HL-60/S4 treated with phorbol 12-myristate 13-acetate at 8.2 ng/mL for 4 days and 3 days (cell line): ENCODE results near the gene PAQR8.
"Not testable (repeated sequence)": the region's sequence is repeated elsewhere in the genome, so short reads cannot be mapped to it uniquely, and the experiment has no call there.

ENCODE experiments used
- in situ Hi-C: fragments of 300-500 bp; cut with MboI; formaldehyde crosslinking; loops from 2 replicates; pipeline ENCODE4 v1.15.0; 2022; ENCODE audit warnings: low sequenced_read_pairs

The PAQR8 gene

DNA sequence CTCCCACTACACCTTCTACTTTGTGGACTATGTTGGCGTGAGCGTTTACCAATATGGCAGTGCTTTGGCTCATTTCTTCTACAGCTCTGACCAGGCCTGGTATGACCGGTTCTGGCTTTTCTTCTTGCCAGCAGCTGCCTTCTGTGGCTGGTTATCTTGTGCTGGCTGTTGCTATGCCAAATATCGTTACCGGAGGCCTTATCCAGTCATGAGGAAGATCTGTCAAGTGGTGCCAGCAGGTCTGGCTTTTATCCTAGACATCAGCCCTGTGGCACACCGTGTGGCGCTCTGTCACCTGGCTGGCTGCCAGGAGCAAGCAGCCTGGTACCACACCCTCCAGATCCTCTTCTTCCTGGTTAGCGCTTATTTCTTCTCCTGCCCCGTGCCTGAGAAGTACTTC lies 41.7 kb downstream of the PAQR8 start:
- in situ Hi-C loops: no loop called here

DNA sequence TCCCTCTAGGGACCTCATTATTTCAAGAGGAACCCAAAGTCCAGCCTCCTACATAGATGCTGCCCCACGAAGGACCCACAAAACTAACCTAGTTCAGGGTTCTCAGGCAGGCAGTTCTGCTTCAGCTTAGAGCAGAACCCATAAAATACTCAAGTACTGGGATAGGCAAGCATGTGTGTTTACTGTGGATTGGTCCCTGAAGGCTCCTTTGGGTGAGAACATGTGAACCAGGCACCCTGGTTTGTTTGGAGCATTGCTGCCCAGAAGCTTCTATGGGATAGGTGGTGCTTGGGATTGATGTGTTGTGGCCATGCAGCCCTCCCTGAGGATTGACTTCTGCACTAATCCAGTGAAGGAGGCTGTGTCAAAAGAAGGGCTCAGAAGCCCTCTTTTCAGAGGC lies 43.3 kb downstream of the PAQR8 start:
- in situ Hi-C loops: no loop called here

DNA sequence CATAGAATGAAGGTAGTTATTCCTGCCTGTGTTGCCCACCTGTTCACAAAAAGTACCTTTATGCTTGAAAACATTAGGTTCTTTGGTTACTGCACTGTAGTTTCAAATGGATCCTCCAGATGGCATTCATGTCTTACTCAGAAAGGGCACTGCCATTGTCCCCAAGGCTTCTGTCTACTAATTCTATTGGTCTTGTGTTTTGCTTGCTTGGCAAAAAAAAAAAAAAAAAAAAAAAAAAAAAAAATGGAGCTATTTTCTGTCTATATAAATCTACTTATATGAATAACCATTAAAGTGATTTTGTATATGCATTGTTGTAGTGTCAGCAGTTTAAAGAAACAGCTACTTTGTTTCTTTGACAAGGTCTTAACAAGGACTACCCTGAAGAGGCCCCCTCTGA lies 45.5 kb downstream of the PAQR8 start:
- in situ Hi-C loops: no loop called here

DNA sequence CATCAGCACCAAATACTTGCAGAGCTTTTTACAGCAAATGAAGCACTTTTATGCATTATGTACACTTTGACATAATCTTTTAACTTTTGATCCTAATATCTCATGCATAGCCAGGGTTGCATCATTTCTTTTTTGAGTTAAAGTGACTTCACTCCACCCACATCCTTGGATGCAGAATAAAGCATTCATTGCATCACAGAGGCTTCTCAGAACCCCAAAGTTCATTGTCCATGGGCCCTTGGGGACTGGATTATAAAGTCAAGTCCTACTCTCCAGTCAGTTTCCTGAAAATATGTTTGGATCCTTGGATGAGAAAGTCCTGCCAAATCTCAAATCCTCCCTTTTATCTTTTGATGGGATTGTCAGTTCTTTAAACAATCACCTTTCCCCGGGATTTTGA lies 47.5 kb downstream of the PAQR8 start:
- in situ Hi-C loops: no loop called here

DNA sequence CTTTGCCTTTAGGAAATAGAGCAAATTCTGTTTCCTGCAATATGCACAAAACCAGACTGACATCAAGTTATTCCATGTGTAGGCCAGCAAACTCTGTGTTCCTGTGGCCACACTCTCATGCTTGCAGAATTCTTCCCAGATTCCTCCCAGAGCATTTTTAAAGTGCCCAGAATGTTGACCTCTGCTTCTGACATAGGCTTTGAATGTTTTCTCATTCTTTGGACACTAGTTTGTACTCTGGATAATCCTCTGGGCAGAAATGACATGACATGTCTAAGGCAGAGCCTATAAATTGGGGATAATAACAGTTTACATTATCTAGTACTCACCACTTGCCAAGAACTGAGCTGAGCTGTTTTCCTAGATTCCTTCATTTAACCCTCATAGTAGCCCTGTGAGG lies 49.0 kb downstream of the PAQR8 start:
- in situ Hi-C loops: loop anchor here (10.0 kb wide), 1 partner anchor 254 kb away; no protein-coding TSS in a partner anchor

DNA sequence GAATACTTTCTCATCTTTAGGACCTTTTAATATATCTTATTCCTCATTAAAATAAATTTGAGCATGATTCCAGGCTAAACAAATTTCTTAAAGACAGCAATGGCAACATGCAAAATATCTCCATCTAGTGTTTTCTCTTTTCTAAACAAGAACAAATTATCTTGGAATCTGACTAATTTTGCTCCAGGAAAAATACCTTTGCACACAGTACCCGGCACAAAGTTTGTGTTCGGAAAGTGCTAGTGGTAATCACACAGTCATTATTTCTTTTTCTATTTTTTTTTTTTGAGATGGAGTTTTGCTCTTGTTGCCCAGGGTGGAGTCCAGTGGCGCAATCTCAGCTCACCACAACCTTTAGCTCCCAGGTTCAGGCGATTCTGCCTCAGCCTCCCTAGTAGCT lies 50.0 kb downstream of the PAQR8 start:
- in situ Hi-C loops: loop anchor here (10.0 kb wide), 1 partner anchor 253 kb away; no protein-coding TSS in a partner anchor

DNA sequence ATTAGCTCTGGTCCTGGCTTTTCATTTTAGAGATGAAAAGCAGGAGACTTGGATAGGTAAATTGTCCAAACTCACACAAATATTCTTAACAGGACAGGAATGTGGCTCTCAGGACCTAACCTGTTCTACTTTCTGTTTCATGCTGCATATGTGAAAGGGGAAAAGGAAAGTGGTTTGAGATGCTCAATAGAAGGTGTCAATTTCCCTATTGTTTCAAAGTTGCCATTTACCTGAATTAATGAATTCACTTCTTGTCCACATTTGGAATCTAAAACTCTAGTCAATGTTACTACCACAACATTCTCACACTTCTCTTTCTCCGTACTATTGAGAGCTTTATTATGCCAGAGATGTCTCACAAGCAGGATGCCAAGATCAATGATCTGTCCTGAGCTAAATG lies 53.4 kb downstream of the PAQR8 start:
- in situ Hi-C loops: loop anchor here (10.0 kb wide), 1 partner anchor 249 kb away; no protein-coding TSS in a partner anchor

DNA sequence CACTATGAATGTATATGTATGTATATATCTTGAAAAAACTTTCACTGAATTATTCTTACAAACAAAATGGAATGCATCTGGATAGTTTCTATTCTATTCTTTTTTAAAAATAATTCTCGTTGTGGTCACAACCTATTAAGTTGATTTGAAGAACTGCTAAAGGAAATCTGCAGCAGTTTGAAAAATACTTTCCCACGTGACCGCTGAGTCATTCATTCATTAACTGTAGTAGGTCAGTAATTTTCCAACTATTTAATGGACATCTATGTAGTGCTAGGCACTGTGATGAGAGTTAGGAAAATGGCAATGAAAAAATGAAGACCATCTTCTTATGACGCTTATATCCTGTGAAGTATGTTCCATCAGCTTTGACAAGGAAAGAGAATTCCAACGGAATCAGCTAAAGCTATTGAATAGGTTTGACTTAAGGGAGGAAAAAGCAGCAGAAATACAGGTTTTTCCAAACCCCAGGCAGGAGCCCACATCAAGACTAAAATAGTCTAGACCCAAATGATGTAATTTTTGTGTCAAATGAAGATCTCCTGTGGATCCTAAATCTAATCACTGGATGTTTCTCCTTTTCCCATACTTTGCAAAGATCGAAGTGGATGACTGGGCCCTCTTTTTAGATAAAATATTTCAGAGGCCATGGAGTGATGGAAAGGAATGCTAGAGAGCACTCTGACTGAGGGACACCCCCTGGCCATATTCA lies 54.1 kb downstream of the PAQR8 start:
- in situ Hi-C loops: loop anchor here (10.0 kb wide), 1 partner anchor 249 kb away; no protein-coding TSS in a partner anchor

DNA sequence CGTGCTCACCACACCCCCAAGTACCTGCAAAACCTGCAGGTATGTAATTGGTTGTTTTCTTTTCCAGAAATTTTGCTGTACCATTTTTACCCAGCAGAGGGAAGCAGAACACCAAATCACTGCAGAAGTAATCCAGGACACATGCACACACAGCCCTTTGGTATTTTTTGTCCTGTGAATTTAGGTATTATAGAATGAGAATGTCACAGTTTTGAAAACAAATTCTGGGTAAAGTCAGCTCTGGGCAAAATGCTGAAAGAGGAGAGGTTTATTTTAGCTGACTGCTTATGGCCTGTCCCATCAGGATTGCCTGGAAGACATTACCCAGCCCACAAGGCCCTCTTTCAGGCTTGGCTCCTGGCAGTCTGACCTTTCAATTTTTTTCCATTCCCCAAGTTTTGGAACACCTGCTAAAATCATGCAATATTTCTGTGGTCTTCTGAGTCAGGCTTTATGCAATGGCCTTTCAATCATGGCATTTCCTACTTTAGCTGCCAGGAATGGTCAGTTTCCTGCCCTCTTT lies 54.7 kb downstream of the PAQR8 start:
- in situ Hi-C loops: loop anchor here (10.0 kb wide), 1 partner anchor 248 kb away; no protein-coding TSS in a partner anchor

DNA sequence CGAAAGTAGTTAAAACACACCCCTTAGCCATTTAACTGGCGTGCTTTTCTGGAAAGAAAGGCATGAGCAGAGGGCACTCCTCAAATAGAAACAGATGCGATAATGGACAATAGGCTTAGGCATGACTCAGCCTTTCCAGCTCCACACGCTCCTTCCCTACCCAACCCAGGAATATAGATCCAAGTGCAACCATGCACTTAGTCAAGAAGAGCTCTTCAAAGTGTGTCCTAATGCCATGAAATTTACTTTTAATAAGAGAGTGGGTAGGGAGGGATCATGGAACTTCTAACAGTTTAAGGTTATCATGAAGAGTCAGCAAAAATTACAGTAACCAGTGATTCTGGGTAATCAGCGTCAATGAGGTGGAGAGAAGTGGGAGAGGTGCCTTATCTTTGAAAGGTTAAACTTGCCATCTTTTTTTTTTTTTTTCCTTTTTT lies 55.7 kb downstream of the PAQR8 start:
- in situ Hi-C loops: loop anchor here (10.0 kb wide), 1 partner anchor 247 kb away; no protein-coding TSS in a partner anchor

DNA sequence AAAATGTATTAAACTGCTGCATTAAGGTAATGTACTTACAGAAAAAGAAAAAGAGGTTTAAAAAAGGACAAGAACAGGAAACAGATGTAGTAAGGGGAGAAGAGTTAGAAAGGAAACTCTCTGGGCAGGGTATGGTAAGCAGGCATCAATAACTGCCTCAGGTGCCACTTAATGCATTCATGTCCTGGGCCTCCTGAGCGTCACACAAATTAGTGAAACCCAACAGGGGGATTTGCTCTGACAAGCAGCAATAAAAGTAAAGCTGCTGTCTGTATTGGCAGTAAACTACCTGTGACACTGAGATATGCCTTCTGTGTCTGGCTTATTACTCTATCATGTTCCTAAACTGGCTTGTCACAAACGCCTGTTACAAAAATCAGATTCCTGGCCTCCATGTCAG lies 56.7 kb downstream of the PAQR8 start:
- in situ Hi-C loops: loop anchor here (10.0 kb wide), 1 partner anchor 246 kb away; no protein-coding TSS in a partner anchor

DNA sequence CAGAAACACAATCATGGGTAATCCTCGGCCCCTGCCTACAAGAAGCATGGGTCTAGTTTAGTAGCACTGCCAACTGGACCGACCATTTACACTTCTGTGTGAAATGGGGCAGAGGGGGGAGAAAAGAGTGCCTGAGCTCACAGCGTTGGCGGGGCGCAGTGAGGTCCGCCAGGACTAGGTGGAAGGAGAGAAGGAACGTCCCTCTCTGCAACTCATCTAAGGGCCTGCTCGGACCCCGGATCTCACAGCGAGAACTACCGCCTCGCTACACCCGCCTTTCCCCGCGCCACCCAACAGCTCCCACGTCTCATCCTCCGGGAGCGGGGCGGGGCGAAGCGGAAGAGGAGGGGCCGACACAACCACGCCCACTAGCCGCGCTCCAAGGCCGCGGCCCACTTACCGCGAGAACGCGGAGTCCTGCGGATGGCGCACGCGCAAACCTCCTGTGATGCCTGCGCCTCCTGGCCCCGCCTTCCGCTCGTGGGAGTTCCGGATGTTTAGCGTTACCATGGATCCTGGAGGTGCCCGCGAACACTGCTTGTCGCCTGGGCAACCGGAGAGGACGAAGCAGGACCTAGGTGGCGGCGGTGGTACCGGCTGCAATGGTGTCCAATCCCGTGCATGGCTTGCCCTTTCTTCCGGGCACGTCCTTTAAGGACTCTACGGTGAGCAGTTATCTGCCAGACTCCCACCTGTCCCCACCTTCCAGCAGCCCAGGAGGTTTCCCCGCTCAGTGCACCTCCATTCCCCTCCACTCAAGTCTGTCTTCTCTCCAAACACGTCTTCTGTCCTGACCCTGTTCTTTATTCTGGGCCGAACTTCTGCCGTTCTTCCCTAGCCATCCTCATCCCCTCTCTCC lies 58.1 kb downstream of the PAQR8 start, which contains the start of gene EFHC1:
EFHC1 (plus strand) TSS at position 534 of the 859 bp plus-strand sequence; CDS start at position 603, 69 bp downstream.
- in situ Hi-C loops: loop anchor here (10.0 kb wide), 1 partner anchor 245 kb away; no protein-coding TSS in a partner anchor

DNA sequence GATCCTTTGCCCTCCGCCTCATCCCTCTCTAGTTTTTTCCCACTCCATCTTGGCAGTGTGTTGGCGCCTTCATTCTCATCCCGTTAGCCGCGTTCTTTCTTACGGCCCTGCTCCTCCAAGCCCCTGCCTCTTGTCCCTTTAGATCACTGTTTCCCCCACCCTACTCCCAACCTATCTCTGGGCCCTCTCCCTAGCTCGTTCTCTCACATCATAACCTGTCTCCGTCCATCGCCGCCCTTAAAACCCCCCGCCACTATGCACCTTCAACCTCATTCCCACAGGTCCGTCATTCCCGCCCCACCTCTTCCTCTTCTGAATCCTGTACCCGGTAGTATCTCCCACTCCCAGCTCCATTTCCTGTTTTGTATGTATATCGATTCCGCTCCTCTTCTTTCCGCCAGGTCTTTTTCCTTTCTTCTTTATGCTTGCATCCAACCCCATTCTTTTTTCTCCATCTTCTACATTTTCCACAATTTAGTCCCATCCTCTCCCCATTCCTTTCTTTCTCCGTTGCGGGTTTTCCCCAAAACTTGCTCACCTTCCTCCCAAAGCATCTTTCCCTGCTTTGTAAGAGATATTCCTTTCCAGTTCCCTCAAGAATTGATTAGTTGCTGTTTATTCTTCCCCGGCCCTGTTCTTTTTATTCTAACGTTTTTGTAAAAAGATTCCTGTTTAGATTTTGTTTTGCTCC lies 58.9 kb downstream of the PAQR8 start:
- in situ Hi-C loops: no loop called here

DNA sequence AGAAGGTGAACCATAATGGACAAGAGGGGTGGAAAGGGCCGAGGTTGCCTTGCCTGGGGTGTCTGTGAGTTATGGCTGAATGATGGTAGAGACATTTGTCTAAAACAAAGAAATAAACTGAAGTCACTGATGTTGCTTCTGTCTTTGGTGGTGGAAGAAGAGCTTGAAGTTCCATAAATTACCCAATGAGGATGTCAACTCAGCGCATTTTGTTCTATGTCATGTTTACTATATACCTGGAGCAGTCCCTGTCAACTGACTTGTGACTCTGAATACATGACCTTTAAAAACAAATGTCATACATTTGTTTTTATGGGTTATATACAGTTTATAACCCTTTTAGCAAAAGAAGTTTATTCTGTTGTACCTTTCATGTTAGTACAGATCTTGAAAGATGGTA lies 60.2 kb downstream of the PAQR8 start:
- in situ Hi-C loops: no loop called here

DNA sequence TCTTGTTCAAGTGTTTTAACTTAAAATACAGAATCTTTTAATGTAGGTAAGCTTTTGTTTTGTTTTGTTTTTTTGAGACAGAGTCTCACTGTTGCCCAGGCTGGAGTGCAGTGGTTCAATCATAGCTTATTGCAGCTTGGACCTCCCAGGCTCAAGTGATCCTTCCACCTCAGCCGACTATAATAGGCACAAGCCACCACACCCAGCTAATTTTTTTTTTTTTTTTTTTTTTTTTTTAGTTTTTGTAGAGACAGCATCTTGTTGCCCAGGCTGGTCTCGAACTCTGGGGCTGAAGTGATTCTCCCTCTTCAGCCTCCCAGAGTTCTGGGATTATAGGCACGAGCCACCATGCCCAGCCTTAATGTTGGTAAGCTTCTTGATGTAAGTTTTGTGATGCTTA lies 61.5 kb downstream of the PAQR8 start:
- in situ Hi-C loops: no loop called here

DNA sequence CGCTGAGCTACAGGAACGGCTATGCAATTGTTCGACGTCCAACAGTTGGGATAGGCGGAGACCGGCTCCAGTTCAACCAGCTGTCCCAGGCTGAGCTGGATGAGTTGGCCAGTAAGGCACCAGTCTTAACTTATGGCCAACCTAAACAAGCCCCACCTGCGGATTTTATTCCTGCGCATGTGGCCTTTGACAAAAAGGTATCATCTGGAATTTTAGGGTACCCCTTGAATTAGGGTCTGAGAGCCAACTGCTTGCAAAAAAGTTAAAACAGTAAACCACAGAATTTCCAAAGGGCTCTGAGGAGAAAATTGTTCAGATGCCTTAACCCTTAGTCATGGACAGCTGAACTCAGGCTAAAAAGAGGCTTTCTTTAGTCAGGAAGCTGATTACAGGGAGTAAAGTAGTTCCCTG lies 62.0 kb downstream of the PAQR8 start:
- in situ Hi-C loops: no loop called here

DNA sequence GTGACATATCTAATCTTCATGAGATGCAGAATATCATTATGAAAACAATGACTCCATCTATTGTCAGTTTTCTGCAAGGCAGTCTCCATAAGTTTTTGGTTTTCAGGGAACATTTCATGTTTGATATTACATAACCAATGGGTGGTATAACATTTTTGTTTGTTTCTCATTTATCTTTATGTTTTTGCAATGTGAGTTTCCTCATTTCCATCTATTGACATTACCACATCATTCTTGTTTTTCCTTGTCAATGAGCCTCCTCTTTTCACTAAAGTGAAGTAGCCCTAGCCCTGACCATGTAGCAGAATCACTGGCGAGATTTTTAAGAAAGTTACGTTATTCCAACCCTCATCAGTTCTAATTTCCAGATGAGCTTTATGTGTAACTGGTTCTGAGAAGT lies 62.6 kb downstream of the PAQR8 start:
- in situ Hi-C loops: no loop called here

DNA sequence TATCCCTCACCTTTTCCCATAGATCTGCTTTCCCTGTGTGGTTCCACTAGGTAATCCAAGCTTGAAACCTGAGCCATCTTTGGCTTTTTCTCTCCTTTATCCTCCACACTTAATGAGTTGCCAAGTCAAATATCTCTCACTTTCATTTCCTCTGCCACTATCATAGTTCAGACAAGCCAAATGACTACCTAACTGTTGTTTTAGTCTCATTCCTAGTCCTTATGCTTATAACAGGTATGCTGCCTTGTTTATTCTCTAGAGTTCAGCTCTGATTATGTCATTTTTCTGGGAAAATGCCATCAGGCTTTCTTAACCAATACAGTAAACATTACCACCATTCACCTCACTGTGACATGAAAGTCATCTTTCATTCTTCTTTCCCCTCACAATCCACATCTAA lies 64.7 kb downstream of the PAQR8 start:
- in situ Hi-C loops: no loop called here

DNA sequence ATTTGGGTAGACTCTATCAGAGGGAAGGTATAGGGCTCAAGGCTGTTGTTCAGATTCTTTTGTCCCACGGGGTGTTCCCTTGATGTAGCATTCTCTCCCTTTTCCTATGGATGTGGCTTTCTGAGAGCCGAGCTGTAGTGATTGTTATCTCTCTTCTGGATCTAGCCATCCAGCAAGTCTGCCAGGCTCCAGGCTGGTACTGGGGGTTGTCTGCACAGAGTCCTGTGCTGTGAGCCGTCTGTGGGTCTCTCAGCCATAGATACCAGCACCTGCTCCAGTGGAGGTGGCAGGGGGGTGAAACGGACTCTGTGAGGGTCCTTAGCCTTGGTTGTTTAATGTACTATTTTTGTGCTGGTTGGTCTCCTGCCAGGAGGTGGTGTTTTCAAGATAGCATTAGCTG lies 71.3 kb downstream of the PAQR8 start:
- in situ Hi-C loops: not testable (repeated sequence)

DNA sequence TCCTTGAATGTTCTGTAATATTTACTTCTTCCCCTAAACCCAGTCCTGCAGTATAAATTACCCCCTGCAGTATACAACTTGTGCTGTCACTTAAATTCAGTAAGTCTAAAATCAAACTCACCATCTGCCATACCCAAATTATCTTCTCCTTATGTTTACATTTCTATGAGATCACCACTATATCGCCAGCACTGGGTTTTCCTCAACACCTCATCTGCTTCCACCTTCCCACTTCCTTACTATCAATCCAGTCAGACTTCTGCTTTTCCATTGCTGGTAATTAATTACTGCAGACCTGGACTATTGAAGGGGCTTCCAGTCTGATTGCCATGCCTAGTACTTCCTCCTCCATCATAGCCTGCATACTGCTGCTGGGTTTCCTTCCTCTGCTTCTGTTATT lies 73.4 kb downstream of the PAQR8 start:
- in situ Hi-C loops: no loop called here

DNA sequence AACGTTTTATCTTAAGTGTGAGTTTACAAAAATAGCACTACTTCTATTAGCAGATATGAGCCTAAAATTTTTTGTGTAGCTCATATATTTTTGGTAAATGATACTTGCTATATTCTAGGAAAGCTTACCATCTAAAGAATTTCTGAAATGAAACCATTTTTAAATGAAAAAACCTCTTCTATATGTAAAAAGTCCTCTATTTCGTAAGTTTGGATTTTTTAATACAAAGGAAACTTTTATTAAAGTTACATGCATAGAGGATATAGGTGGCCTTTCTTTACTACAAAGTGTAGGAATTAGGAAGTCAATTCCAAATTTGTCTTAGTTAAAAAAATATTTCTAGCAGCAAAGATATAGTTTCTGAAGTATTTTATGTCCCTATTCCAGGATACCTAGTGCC lies 77.0 kb downstream of the PAQR8 start:
- in situ Hi-C loops: no loop called here
